Mesenchymal stem cell (in vitro differentiated cells and primary cell): ENCODE measurements around the gene CST9.

Experiments
- DNase-seq: peaks from one replicate; pipeline ENCODE4 v3.0.0-alpha.2; 2013
- H2AFZ ChIP-seq: one replicate; pipeline ENCODE4 v1.6.1; 2013; ENCODE audit warnings: low read depth, mild to moderate bottlenecking, control low read depth, inconsistent platforms, low read length, moderate library complexity
- H2AK5ac ChIP-seq: 2 replicates; pipeline ENCODE4 v1.6.1; 2013; ENCODE audit warnings: low read length, moderate library complexity, mild to moderate bottlenecking, inconsistent platforms; ENCODE audit not compliant: severe bottlenecking
- H2BK120ac ChIP-seq: one replicate; pipeline ENCODE4 v1.6.1; 2013; ENCODE audit warnings: low read depth, mild to moderate bottlenecking, inconsistent platforms, low read length, moderate library complexity
- H2BK12ac ChIP-seq, 2 experiments: one replicate each; pipeline ENCODE4 v1.6.1; 2013; ENCODE audit warnings: inconsistent platforms in 2 of 2, low read length in 2 of 2, mild to moderate bottlenecking in 2 of 2, moderate library complexity in 2 of 2, control low read depth in 1 of 2
- H2BK15ac ChIP-seq: one replicate; pipeline ENCODE4 v1.6.1; 2013; ENCODE audit warnings: mild to moderate bottlenecking, low read depth, inconsistent platforms; ENCODE audit not compliant: poor library complexity, severe bottlenecking
- H2BK5ac ChIP-seq: 2 replicates; pipeline ENCODE4 v1.6.1; 2013; ENCODE audit warnings: low read depth, mild to moderate bottlenecking, low read length, control low read depth, inconsistent platforms; ENCODE audit not compliant: poor library complexity, severe bottlenecking
- H3K14ac ChIP-seq, 2 experiments: one replicate each; pipeline ENCODE4 v1.6.1; 2013; ENCODE audit warnings: inconsistent platforms in 2 of 2, low read length in 2 of 2, control low read depth in 1 of 2, mild to moderate bottlenecking in 1 of 2, moderate library complexity in 1 of 2
- H3K18ac ChIP-seq, 2 experiments: one replicate each; pipeline ENCODE4 v1.6.1; 2013; ENCODE audit warnings: inconsistent platforms in 2 of 2, low read length in 2 of 2, control low read depth in 1 of 2, low read depth in 1 of 2, mild to moderate bottlenecking in 1 of 2
- H3K23ac ChIP-seq, 2 experiments: one replicate each; pipeline ENCODE4 v1.6.1; 2013; ENCODE audit warnings: inconsistent platforms in 2 of 2, low read length in 2 of 2, mild to moderate bottlenecking in 2 of 2, moderate library complexity in 2 of 2, control low read depth in 1 of 2
- H3K27ac ChIP-seq: 2 replicates; pipeline ENCODE4 v1.5.1; 2013; ENCODE audit warnings: mild to moderate bottlenecking, moderate library complexity, low read length, control low read depth, inconsistent platforms; ENCODE audit not compliant: poor library complexity, severe bottlenecking
- H3K27me3 ChIP-seq, 2 experiments: 2 replicates each; pipeline versions ENCODE4 v1.6.1 to v1.7.0; 2013; ENCODE audit warnings: low read length in 2 of 2, mild to moderate bottlenecking in 2 of 2, moderate library complexity in 2 of 2, control low read depth in 1 of 2, inconsistent platforms in 1 of 2; ENCODE audit not compliant: control insufficient read depth in 1 of 2, insufficient read depth in 1 of 2
- H3K36me3 ChIP-seq, 2 experiments: 2 replicates each; pipeline versions ENCODE4 v1.6.1 to v1.7.0; 2013; ENCODE audit warnings: low read length in 2 of 2, control low read depth in 1 of 2, inconsistent platforms in 1 of 2, low read depth in 1 of 2, mild to moderate bottlenecking in 1 of 2; ENCODE audit not compliant: insufficient read depth in 2 of 2, control insufficient read depth in 1 of 2
- H3K4ac ChIP-seq, 2 experiments: one replicate each; pipeline ENCODE4 v1.6.1; 2013; ENCODE audit warnings: inconsistent platforms in 2 of 2, low read length in 2 of 2, mild to moderate bottlenecking in 2 of 2, moderate library complexity in 2 of 2, control low read depth in 1 of 2, low read depth in 1 of 2
- H3K4me1 ChIP-seq: 2 replicates; pipeline ENCODE4 v1.6.1; 2013; ENCODE audit warnings: low read depth, low read length, control low read depth; ENCODE audit not compliant: control insufficient read depth, insufficient read depth
- H3K4me2 ChIP-seq: 2 replicates; pipeline ENCODE4 v1.6.1; 2013; ENCODE audit warnings: low read length, mild to moderate bottlenecking, inconsistent platforms; ENCODE audit not compliant: poor library complexity, severe bottlenecking
- H3K4me3 ChIP-seq, 2 experiments: 2 replicates each; pipeline versions ENCODE4 v1.5.1 to v1.7.0; 2013; ENCODE audit warnings: low read length in 2 of 2, mild to moderate bottlenecking in 2 of 2, control low read depth in 1 of 2, low read depth in 1 of 2; ENCODE audit not compliant: insufficient read depth in 1 of 2
- H3K79me1 ChIP-seq: replicated peaks from 2 replicates; pipeline ENCODE4 v1.6.1; 2013; ENCODE audit warnings: mild to moderate bottlenecking, control low read depth, low read length, inconsistent platforms; ENCODE audit not compliant: poor library complexity, severe bottlenecking
- H3K9ac ChIP-seq: 2 replicates; pipeline ENCODE4 v1.7.0; 2013; ENCODE audit warnings: mild to moderate bottlenecking, low read length, moderate library complexity
- H3K9me3 ChIP-seq: 2 replicates; pipeline ENCODE4 v1.7.0; 2013; ENCODE audit warnings: mild to moderate bottlenecking, low read length; ENCODE audit not compliant: control insufficient read depth
- H4K8ac ChIP-seq: one replicate; pipeline ENCODE4 v1.6.1; 2013; ENCODE audit warnings: inconsistent platforms, mild to moderate bottlenecking, low read length, moderate library complexity
- H4K91ac ChIP-seq: one replicate; pipeline ENCODE4 v1.6.1; 2013; ENCODE audit warnings: mild to moderate bottlenecking, low read length, inconsistent platforms
- WGBS: methylation state at CpG from one replicate; pipeline ENCODE4 v1.1.7; 2013; ENCODE audit warnings: mixed read lengths; 5-methylcytosine and 5-hydroxymethylcytosine counted together

The CST9 gene

GRCh38 chr20:23632711-23633573 lies 27.2 kb upstream of the CST9 start:
- H2AK5ac ChIP-seq = no peak overlapping the region
- H3K79me1 ChIP-seq = peaks cover 16% of the 10 kb centered on the region
- no peak overlapping the region for H2AFZ ChIP-seq
- no peak overlapping the region for H4K8ac ChIP-seq
- H2BK12ac ChIP-seq = no peak overlapping the region
- 96% methylated on average over 8 of the region's 8 CpGs for WGBS
- H3K14ac ChIP-seq = no peak overlapping the region
- H3K23ac ChIP-seq = no peak overlapping the region
- H2BK5ac ChIP-seq = no peak overlapping the region
- no peak overlapping the region for H2BK15ac ChIP-seq
- H3K36me3 ChIP-seq = peaks cover 38 to 55% of the 10 kb centered on the region in 2 experiments
- no peak overlapping the region for H3K4me2 ChIP-seq
- H3K9ac ChIP-seq = no peak overlapping the region
- H3K27ac ChIP-seq = no peak overlapping the region
- no peak overlapping the region for H3K4me3 ChIP-seq
- H3K9me3 ChIP-seq = no peaks in the 10 kb centered on the region
- H2BK120ac ChIP-seq = no peak overlapping the region
- H3K18ac ChIP-seq = no peak overlapping the region
- no peaks in the 10 kb centered on the region for H3K27me3 ChIP-seq
- no peak overlapping the region for H4K91ac ChIP-seq
- DNase-seq = no peak
- H3K4me1 ChIP-seq = peaks cover 44% of the 10 kb centered on the region
- H3K4ac ChIP-seq = no peak overlapping the region

GRCh38 chr20:23631981-23632710 lies 26.4 kb upstream of the CST9 start:
- no peaks in the 10 kb centered on the region for H3K27me3 ChIP-seq
- peak overlapping the region in 1 of 2 experiments; percentile 15 for H2BK12ac ChIP-seq
- no peak overlapping the region for H3K9ac ChIP-seq
- 91% methylated on average over 12 of the region's 12 CpGs for WGBS
- no peak overlapping the region for H3K4ac ChIP-seq
- no peak overlapping the region for H4K8ac ChIP-seq
- no peak overlapping the region for H2AFZ ChIP-seq
- H3K4me2 ChIP-seq = no peak overlapping the region
- DNase-seq = no peak
- peaks cover 38 to 55% of the 10 kb centered on the region in 2 experiments for H3K36me3 ChIP-seq
- H3K23ac ChIP-seq = no peak overlapping the region
- no peak overlapping the region for H2AK5ac ChIP-seq
- H2BK120ac ChIP-seq = no peak overlapping the region
- no peak overlapping the region for H3K18ac ChIP-seq
- peak overlapping the region; percentile 53 for H4K91ac ChIP-seq
- H3K27ac ChIP-seq = no peak overlapping the region
- peak overlapping the region; percentile 60 for H2BK15ac ChIP-seq
- H3K9me3 ChIP-seq = peaks cover 4% of the 10 kb centered on the region
- no peak overlapping the region for H2BK5ac ChIP-seq
- peaks cover 16% of the 10 kb centered on the region for H3K79me1 ChIP-seq
- H3K4me1 ChIP-seq = peaks cover 44% of the 10 kb centered on the region
- no peak overlapping the region for H3K14ac ChIP-seq
- no peak overlapping the region for H3K4me3 ChIP-seq

- Histone ChIP-seq H3K4me3 (no peak overlapping the region), H4K8ac (no peak overlapping the region), H2AFZ (no peak overlapping the region), H4K91ac (no peak overlapping the region), H3K14ac (no peak overlapping the region), H3K9me3 (peaks cover 11% of the 10 kb centered on the region), H3K27me3 (no peaks in the 10 kb centered on the region), H3K18ac (no peak overlapping the region), H2BK5ac (no peak overlapping the region), H3K9ac (no peak overlapping the region), H3K27ac (no peak overlapping the region), H2BK12ac (no peak overlapping the region), H3K79me1 (peaks cover 16% of the 10 kb centered on the region), H3K23ac (peak overlapping the region in 1 of 2 experiments; percentile 9), H3K36me3 (peaks cover 38 to 51% of the 10 kb centered on the region in 2 experiments), H3K4me2 (no peak overlapping the region), H2BK120ac (no peak overlapping the region), H3K4me1 (peaks cover 41% of the 10 kb centered on the region), H2AK5ac (no peak overlapping the region), H2BK15ac (peak overlapping the region; percentile 41), H3K4ac (no peak overlapping the region)
- WGBS = 98% methylated on average over 9 of the region's 9 CpGs
- DNase-seq = no peak
Measured at GRCh38 chr20:23631226-23631822, 25.6 kb upstream of the CST9 start.

- Histone ChIP-seq H2BK120ac (no peak overlapping the region), H3K9me3 (peaks cover 11% of the 10 kb centered on the region), H3K4me1 (peaks cover 35% of the 10 kb centered on the region), H2BK12ac (peak overlapping the region in 1 of 2 experiments; percentile 87), H3K36me3 (peaks cover 38 to 46% of the 10 kb centered on the region in 2 experiments), H4K8ac (no peak overlapping the region), H3K4me3 (no peak overlapping the region), H3K23ac (no peak overlapping the region), H2AK5ac (peak overlapping the region; percentile 83), H3K14ac (no peak overlapping the region), H3K9ac (no peak overlapping the region), H4K91ac (peak overlapping the region; percentile 25), H3K27me3 (no peaks in the 10 kb centered on the region), H3K4ac (peak overlapping the region in 1 of 2 experiments; percentile 20), H2AFZ (no peak overlapping the region), H2BK5ac (no peak overlapping the region), H3K79me1 (peaks cover 16% of the 10 kb centered on the region), H3K4me2 (no peak overlapping the region), H3K18ac (peak overlapping the region; percentile 16 to 55), H3K27ac (peak overlapping the region; percentile 13), H2BK15ac (no peak overlapping the region)
- DNase-seq = no peak
- WGBS = 92% methylated on average over 4 of the region's 4 CpGs
Measured at GRCh38 chr20:23630392-23630849, 24.7 kb upstream of the CST9 start.
